Gastrocnemius medialis (tissue), 4 donors: ENCODE results near the gene SESN3.

ENCODE experiments used
- CTCF ChIP-seq, 5 experiments: fragments of 450-650 bp in 3 of 5; fragments of 200-600 bp in 2 of 5; sonication (generic) in 2 of 5; IDR thresholded peaks in 4 of 5; conservative IDR thresholded peaks in 1 of 5; 1 replicate in 4 of 5; 2 replicates in 1 of 5; pipeline ENCODE4 v1.5.1; 2016 to 2019; ENCODE audit warnings: antibody characterized with exemption in 5 of 5, mild to moderate bottlenecking in 3 of 5, moderate library complexity in 3 of 5
- POLR2A ChIP-seq, 2 donors: fragments of 450-650 bp; IDR thresholded peaks; one replicate each; pipeline ENCODE4 v1.6.1; 2017; ENCODE audit warnings: antibody characterized with exemption in 2 of 2, mild to moderate bottlenecking in 2 of 2, moderate library complexity in 2 of 2

GRCh38 chr11:95229199-95229992, 1.6 kb downstream of the SESN3 start:
- no peak for TF ChIP-seq CTCF (IDR thresholded peaks at IDR 0.05 in 4 of 5, conservative IDR thresholded peaks at IDR 0.05 in 1 of 5)
- TF ChIP-seq POLR2A (IDR thresholded peaks at IDR 0.05) = no peak
